Skin epidermis (tissue), 12 donors: ENCODE data around the gene INPPL1.

Experiments
- H3K27ac ChIP-seq, 21 experiments: fragments of 200-600 bp; sonication (generic) in 11 of 21; one replicate each; pipeline ENCODE4 v1.5.0; 2020; ENCODE audit warnings: mild to moderate bottlenecking in 3 of 21, inconsistent platforms in 2 of 21, moderate library complexity in 2 of 21
- H3K4me3 ChIP-seq, 7 experiments: fragments of 200-600 bp; sonication (generic) in 2 of 7; one replicate each; pipeline ENCODE4 v1.5.0; 2020; ENCODE audit warnings: inconsistent platforms in 2 of 7, mild to moderate bottlenecking in 2 of 7, moderate library complexity in 1 of 7

INPPL1 gene

DNA sequence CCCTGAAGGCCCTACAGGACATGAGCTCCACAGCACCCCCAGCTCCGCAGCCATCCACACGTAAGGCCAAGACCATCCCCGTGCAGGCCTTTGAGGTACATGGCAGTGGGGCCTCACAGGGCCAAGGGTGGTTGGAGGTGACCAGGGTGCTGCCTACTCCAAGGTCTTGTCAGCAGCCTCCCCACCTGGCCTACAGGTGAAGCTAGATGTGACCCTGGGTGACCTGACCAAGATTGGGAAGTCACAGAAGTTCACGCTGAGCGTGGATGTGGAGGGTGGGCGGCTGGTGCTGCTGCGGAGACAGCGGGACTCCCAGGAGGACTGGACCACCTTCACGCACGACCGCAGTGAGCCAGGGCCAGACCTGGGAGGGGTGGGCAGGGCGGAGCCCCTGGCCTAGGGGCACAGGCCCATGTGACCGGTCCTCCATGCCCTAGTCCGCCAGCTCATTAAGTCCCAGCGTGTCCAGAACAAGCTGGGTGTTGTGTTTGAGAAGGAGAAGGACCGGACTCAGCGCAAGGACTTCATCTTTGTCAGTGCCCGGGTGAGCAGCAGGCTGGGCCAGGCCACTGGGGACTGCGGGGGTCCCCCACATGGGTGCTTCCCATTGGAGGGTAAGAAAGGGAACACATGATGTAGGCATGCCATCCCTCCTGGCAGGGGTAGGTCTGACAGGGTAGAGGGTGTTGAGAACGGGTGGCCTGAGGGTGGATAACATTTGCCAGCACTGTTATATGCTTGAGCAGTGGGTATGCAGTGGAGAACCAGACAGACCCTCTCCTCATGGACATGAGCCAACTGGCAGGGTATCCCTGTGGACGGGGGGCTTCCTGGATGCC is 5.6 kb downstream of the INPPL1 start:
- H3K27ac ChIP-seq: no peak overlapping the region
- no peak overlapping the region for H3K4me3 ChIP-seq

- H3K4me3 ChIP-seq: no peak overlapping the region
- H3K27ac ChIP-seq: no peak overlapping the region
Measured at GRCh38 chr11:72230764-72231365, 6.3 kb downstream of the INPPL1 start.

DNA sequence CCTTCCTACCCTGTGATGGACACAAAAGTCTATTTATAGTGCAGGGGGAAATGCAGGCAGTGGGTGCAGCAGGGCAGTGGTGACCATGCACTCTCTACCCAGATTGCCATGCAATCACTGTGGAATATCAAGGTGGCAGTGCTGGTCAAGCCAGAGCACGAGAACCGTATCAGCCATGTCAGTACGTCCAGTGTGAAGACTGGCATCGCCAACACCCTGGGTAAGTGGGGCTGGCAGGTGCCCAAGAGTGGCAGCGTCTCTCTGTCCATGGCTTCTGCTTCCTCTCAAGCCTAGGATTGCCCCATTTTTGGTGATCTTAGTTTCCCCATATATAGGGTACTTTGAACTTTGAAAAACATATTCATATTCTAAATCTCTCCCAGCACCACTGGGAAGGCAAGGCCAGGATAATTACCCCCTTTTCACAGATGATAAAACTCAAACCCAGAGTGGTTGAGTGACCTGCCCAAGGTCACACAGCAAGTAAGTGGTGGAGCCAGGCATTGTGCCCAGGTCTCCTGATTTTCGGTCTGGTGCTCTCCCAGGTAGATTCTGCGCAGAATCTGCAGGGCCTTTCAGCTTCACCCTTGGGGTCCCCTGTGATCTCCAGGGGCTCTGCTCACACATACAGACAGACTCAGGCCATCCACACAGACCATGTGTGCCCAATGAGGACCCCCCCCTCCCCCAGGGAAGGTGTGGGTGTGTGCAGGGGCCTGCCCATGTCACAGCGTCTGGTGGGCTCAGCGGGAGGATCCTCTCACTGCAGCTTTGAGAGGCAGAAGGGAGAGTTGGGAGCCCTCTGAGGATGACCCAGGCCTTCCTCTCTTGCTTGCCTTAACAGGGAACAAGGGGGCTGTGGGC is 7.1 kb downstream of the INPPL1 start:
- no peak overlapping the region for H3K27ac ChIP-seq
- H3K4me3 ChIP-seq: no peak overlapping the region

GRCh38 chr11:72232260-72233055 is 7.9 kb downstream of the INPPL1 start:
- Histone ChIP-seq H3K4me3 (no peak overlapping the region), H3K27ac (peak overlapping the region in 1 of 21 experiments; percentile 4)

DNA sequence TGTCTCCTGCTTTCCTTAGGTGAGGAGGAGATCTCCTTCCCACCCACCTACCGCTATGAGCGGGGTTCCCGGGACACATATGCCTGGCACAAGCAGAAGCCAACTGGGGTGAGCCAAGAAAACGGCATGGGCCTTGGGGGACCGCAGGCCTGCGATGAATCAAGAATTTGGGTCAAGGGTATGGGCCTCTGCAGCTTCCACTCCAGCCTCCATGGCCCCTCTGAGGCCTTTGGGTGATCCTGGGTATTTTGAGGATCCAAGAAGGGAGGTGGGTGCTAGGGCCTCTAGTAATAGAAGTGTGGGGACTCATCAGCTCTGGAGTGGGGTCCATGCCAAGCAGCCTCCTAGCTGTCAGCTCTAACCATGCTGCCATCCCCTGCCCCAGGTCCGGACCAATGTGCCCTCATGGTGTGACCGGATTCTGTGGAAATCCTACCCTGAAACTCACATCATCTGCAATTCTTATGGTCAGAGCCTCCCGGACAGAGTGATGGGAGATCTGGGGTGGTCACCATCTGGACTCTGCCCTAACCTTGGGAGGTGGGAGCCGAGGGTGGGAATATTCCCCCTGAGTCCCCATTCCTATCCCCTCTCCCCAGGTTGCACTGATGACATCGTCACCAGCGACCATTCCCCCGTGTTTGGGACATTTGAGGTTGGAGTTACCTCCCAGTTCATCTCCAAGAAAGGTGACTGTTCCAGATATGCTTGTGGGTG is 8.6 kb downstream of the INPPL1 start:
- Histone ChIP-seq H3K27ac (peak overlapping the region in 2 of 21 experiments; percentile 4 to 20), H3K4me3 (no peak overlapping the region)

DNA sequence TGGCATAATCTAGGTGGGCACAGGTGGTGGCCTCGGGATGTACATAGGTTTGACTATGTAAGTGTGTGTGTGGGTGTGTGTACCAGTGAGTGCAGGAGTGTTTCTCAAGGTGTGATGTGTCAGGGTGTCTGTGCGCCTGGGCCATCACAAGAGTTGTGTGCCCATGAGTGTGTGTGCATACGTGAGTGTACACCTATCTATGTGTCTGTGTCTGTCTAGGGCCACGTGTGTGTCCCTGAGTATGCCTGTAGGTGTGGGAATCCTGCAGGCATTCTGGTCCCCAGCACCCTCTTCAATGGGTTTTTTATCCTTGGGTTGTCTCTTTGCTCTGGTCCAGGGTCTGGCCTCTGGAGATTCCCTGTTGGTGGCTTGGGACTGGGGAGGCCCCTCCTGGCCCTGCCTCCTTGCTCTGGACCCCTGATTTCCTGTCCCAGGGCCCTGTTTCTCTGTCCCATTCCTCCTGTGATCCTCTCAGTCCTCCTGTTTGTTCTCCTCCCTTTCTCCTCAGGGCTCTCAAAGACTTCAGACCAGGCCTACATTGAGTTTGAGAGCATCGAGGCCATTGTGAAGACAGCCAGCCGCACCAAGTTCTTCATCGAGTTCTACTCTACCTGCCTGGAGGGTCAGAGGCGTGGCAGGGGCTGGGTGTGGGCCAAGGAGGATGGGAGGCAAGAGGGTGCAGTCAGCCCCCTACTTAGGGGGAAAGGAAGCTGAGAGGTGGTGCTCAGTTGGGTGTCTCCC is 9.4 kb downstream of the INPPL1 start:
- H3K27ac ChIP-seq: peak overlapping the region in 2 of 21 experiments; percentile 20 to 39
- no peak overlapping the region for H3K4me3 ChIP-seq

- Histone ChIP-seq H3K27ac (no peak overlapping the region), H3K4me3 (no peak overlapping the region)
Measured at GRCh38 chr11:72234514-72234830, 9.9 kb downstream of the INPPL1 start.

DNA sequence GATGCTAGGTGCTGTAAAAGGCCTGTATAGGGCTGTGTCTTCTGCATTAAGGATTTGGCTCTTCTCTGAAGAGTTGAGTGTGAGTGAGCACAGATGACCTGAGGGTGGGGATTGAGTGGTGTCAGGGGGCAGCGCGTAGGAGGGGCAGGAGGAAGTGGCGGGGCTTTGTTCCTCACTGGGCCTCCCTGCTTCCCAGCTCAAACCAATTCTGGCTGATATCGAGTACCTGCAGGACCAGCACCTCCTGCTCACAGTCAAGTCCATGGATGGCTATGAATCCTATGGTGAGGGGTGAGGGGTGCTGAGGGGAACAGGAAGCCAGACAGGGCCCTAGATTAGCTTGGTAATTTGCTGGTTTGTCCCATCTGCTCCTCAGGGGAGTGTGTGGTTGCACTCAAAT is 10.4 kb downstream of the INPPL1 start:
- Histone ChIP-seq H3K27ac (no peak overlapping the region), H3K4me3 (no peak overlapping the region)

GRCh38 chr11:72235351-72236057 is 10.9 kb downstream of the INPPL1 start:
- H3K4me3 ChIP-seq: no peak overlapping the region
- H3K27ac ChIP-seq: no peak overlapping the region

- no peak overlapping the region for H3K4me3 ChIP-seq
- H3K27ac ChIP-seq: no peak overlapping the region
Measured at GRCh38 chr11:72236083-72236697, 11.6 kb downstream of the INPPL1 start.

- no peak overlapping the region for H3K27ac ChIP-seq
- H3K4me3 ChIP-seq: no peak overlapping the region
Measured at GRCh38 chr11:72236774-72237111, 12.2 kb downstream of the INPPL1 start.

DNA sequence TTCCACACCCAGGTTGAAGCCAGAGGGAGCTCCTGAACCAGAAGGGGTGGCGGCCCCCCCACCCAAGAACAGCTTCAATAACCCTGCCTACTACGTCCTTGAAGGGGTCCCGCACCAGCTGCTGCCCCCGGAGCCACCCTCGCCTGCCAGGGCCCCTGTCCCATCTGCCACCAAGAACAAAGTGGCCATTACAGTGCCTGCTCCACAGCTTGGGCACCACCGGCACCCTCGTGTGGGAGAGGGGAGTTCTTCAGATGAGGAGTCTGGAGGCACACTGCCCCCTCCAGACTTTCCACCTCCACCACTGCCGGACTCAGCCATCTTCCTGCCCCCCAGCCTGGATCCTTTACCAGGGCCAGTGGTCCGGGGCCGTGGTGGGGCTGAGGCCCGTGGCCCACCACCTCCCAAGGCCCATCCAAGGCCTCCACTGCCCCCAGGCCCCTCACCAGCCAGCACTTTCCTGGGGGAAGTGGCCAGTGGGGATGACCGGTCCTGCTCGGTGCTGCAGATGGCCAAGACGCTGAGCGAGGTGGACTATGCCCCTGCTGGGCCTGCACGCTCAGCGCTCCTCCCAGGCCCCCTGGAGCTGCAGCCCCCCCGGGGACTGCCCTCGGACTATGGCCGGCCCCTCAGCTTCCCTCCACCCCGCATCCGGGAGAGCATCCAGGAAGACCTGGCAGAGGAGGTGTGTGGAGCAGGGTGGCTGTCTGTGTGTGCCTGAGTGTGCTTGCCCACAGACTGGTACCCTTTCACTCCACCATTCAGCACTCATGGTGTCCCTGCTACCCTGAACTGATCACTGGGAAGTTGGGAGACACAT is 12.8 kb downstream of the INPPL1 start:
- Histone ChIP-seq H3K4me3 (no peak overlapping the region), H3K27ac (no peak overlapping the region)

DNA sequence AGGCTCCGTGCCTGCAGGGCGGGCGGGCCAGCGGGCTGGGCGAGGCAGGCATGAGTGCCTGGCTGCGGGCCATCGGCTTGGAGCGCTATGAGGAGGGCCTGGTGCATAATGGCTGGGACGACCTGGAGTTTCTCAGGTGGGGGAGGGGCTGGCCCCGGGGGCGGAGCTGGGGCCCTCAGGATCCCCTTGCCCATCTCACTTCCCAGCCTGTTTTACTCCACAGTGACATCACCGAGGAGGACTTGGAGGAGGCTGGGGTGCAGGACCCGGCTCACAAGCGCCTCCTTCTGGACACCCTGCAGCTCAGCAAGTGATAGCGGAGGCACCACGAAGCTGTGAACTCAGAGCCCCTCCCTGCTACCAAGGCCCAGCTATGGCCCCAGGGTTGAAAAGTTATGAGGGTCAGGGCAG is 13.5 kb downstream of the INPPL1 start:
- no peak overlapping the region for H3K4me3 ChIP-seq
- no peak overlapping the region for H3K27ac ChIP-seq

GRCh38 chr11:72238492-72239312 is 14.1 kb downstream of the INPPL1 start:
- Histone ChIP-seq H3K27ac (peak overlapping the region in 2 of 21 experiments; percentile 19 to 70), H3K4me3 (no peak overlapping the region)

- peak overlapping the region in 4 of 7 experiments; percentile 5 to 36 (median 18) for H3K4me3 ChIP-seq
- H3K27ac ChIP-seq: peak overlapping the region in 7 of 21 experiments; percentile 19 to 70 (median 50)
Measured at GRCh38 chr11:72239313-72239848, 14.8 kb downstream of the INPPL1 start.
